ENCODE data around the gene BCL2L13. TPM values are rescaled to one million over a fixed set of nuclear protein-coding genes. Genes with fewer than 3 reads are reported as not detected.

The BCL2L13 gene
- polyA plus RNA-seq, 3 donors = 20.2 to 67.8 (median 53.0) TPM

DNA sequence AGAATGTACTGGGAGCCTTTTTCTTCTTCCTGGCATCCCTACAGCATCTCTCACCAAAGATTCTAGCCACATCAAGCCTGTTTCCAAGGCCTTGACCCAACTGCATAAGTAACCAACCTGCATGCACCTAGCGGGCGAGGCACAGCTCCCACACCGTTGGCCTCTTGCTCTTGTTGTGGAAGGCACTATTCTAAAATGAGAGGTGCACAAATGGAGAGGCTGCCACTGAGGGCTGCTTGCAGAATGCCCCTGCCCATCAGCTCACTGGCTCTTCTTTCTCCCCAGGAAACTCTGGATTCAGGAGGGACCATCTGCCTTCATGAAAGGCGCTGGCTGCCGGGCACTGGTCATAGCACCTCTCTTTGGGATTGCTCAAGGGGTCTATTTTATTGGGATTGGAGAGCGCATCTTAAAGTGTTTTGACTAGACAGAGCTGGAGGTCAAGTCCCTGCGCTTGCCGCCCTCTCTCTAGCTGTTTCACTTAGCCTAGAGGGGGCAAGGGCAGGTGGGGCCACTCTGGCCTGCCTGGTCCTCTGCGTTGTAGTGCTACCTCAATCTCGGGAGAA lies 48.7 kb upstream of the BCL2L13 start:
- Histone ChIP-seq H3K4me1 (ENCODE audit: control insufficient read depth in 1 of 2, insufficient read depth in 2 of 2, low read length in 2 of 2) (no peaks in the 10 kb centered on the region), H3K4me3 (replicated peaks in 1 of 3; ENCODE audit: low read depth in 2 of 3, low read length in 3 of 3) (no peak overlapping the region), H3K27ac (ENCODE audit: low read depth in 1 of 2, low read length in 2 of 2) (no peak overlapping the region), H3K9me3 (replicated peaks in 1 of 2; ENCODE audit: control insufficient read depth in 1 of 2, insufficient read depth in 1 of 2, low read length in 2 of 2) (no peaks in the 10 kb centered on the region), H3K27me3 (ENCODE audit: control insufficient read depth in 2 of 2, insufficient read depth in 2 of 2, low read length in 2 of 2) (no peaks in the 10 kb centered on the region), H3K36me3 (replicated peaks in 1 of 2; ENCODE audit: control insufficient read depth in 1 of 2, insufficient read depth in 2 of 2, low read length in 2 of 2) (peaks cover 49 to 54% of the 10 kb centered on the region in 2 donors), H4K20me1 (ENCODE audit: insufficient read depth, low read length) (peaks cover 3% of the 10 kb centered on the region), H3K79me2 (ENCODE audit: insufficient read depth, low read length) (no peaks in the 10 kb centered on the region), H3K9ac (ENCODE audit: insufficient read depth, low read length, poor library complexity, severe bottlenecking) (no peak overlapping the region), H2AFZ (ENCODE audit: insufficient read depth, low read depth, low read length, poor library complexity, severe bottlenecking) (no peak overlapping the region), H3K4me2 (replicated peaks; ENCODE audit: extremely low read depth, low read length, poor library complexity, severe bottlenecking) (no peak overlapping the region)
- DNase-seq = no peak
- peak overlapping the region in 3 of 7 donors; percentile 37 to 46 (median 39) for H3K27ac Mint-ChIP-seq
- intact Hi-C loops (cut with micrococcal nuclease) = no loop called here
- TF ChIP-seq, protein P1, sequence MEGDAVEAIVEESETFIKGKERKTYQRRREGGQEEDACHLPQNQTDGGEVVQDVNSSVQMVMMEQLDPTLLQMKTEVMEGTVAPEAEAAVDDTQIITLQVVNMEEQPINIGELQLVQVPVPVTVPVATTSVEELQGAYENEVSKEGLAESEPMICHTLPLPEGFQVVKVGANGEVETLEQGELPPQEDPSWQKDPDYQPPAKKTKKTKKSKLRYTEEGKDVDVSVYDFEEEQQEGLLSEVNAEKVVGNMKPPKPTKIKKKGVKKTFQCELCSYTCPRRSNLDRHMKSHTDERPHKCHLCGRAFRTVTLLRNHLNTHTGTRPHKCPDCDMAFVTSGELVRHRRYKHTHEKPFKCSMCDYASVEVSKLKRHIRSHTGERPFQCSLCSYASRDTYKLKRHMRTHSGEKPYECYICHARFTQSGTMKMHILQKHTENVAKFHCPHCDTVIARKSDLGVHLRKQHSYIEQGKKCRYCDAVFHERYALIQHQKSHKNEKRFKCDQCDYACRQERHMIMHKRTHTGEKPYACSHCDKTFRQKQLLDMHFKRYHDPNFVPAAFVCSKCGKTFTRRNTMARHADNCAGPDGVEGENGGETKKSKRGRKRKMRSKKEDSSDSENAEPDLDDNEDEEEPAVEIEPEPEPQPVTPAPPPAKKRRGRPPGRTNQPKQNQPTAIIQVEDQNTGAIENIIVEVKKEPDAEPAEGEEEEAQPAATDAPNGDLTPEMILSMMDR (IDR thresholded peaks at IDR 0.05) = no peak
- no peak overlapping the region for H3K4me3 Mint-ChIP-seq
- 96% methylated on average over 6 of the region's 10 CpGs for WGBS (ENCODE audit: insufficient coverage)
- no peaks in the 10 kb centered on the region for H3K4me1 Mint-ChIP-seq
- peaks cover 0 to 1% (median 0%) of the 10 kb centered on the region in 3 donors for H3K27me3 Mint-ChIP-seq (ENCODE audit: low read depth in 3 of 3)
- no peaks in the 10 kb centered on the region for H3K9me3 Mint-ChIP-seq
- peaks cover 41 to 52% of the 10 kb centered on the region in 2 donors for H3K36me3 Mint-ChIP-seq

GRCh38 chr22:17590586-17590985 lies 48.0 kb upstream of the BCL2L13 start:
- DNase-seq = no peak
- Mint-ChIP-seq H3K4me3 (no peak overlapping the region), H3K36me3 (peaks cover 48 to 59% of the 10 kb centered on the region in 2 donors), H3K9me3 (no peaks in the 10 kb centered on the region), H3K27ac (peak overlapping the region in 1 of 7 donors; percentile 30), H3K4me1 (no peaks in the 10 kb centered on the region), H3K27me3 (ENCODE audit: low read depth in 3 of 3) (peaks cover 0 to 1% (median 0%) of the 10 kb centered on the region in 3 donors)
- no peak overlapping the region for H3K4me3 ChIP-seq (replicated peaks in 1 of 3; ENCODE audit: low read depth in 2 of 3, low read length in 3 of 3)
- no peaks in the 10 kb centered on the region for H3K4me1 ChIP-seq (ENCODE audit: control insufficient read depth in 1 of 2, insufficient read depth in 2 of 2, low read length in 2 of 2)
- H3K36me3 ChIP-seq (replicated peaks in 1 of 2; ENCODE audit: control insufficient read depth in 1 of 2, insufficient read depth in 2 of 2, low read length in 2 of 2) = peaks cover 56 to 61% of the 10 kb centered on the region in 2 donors
- WGBS (ENCODE audit: insufficient coverage) = 92% methylated on average over 2 of the region's 5 CpGs
- no peaks in the 10 kb centered on the region for H3K79me2 ChIP-seq (ENCODE audit: insufficient read depth, low read length)
- intact Hi-C loops (cut with micrococcal nuclease) = no loop called here
- no peaks in the 10 kb centered on the region for H3K27me3 ChIP-seq (ENCODE audit: control insufficient read depth in 2 of 2, insufficient read depth in 2 of 2, low read length in 2 of 2)
- H3K27ac ChIP-seq (ENCODE audit: low read depth in 1 of 2, low read length in 2 of 2) = no peak overlapping the region
- peaks cover 3% of the 10 kb centered on the region for H4K20me1 ChIP-seq (ENCODE audit: insufficient read depth, low read length)
- no peak overlapping the region for H3K4me2 ChIP-seq (replicated peaks; ENCODE audit: extremely low read depth, low read length, poor library complexity, severe bottlenecking)
- H3K9ac ChIP-seq (ENCODE audit: insufficient read depth, low read length, poor library complexity, severe bottlenecking) = no peak overlapping the region
- no peak overlapping the region for H2AFZ ChIP-seq (ENCODE audit: insufficient read depth, low read depth, low read length, poor library complexity, severe bottlenecking)
- H3K9me3 ChIP-seq (replicated peaks in 1 of 2; ENCODE audit: control insufficient read depth in 1 of 2, insufficient read depth in 1 of 2, low read length in 2 of 2) = no peaks in the 10 kb centered on the region
- TF ChIP-seq, protein P1 (IDR thresholded peaks at IDR 0.05) = no peak

All from CD14-positive monocyte (primary cell).